ENCODE results near the gene NKAIN4.
A peak's percentile ranks its signal among the peaks of the same experiment; 100 is the strongest.

The NKAIN4 gene

DNA sequence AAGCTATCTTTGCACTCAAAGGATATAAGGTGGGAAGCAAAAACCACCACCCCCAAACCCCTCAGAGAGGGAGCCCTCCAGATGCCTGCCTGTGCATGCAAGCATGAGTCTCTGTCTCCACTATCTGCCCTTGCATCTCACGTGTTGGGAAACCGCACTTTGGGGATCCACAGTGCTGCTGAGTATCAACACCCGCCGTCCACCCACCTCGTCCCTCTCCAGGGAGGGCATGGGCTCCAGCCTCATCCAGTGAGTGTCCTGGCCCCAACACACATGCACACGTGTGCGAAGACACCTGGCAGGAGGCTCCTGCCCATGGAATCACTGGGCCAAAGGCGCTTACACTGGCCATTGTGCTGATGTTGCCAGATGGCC is 34.8 kb downstream of the NKAIN4 start:
- DNase-seq (ENCODE audit: low read depth in 3 of 3) = no peak

DNA sequence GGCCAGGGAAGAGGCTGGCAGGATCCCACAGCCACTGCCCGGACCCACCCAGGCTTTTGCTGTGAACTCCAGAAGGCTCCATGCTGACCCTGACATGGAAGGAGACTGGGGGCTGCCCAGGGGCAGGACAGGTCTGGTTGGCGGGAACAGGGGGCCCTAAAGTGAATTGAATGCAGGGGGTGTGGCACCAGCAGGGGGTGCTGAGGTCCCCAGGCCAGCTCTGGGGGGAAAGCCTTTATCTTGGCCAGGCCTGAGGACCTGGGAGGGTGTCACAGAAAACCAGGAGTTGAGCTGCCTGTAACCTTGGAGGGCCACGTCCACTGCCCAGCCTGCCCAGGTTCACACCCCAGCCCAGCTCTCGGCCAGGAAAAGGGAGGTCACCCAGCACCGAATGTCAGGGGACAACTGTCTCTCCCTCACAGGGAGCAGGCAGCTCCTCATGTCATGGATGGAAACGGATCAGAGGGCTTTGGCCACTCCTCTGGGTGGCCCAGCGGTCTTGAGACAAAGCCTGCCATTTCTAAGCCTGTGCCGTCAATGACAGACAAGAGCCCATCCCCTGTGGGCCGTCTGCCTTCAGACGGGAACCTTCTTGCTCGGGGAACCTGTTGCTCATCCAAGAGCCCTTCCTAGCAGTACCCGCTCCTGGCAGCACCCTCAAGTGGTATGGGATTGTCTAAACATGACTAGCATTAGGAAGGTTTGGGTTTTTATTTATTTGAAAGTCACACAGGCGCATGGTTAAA is 35.4 kb downstream of the NKAIN4 start:
- DNase-seq (ENCODE audit: low read depth in 3 of 3) = no peak

DNA sequence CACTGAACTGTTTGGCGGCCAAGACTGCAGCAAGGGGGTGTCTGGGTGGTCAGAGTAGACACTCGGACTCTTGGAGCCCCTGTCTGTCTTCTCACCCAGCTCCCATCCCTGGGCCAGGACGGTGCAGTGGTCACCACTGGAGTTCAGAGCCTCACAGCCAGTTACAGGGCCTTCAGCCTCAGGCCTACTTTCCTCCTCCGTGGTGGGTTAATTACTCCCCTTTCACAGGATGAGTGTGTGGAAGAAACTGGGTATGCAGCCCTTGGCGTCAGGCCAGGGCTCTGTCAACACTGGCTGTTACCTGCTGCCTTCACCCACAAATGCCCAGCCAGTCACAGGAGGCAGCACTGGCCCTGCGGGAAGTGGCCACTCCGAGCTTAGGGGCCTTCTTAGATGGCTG is 36.6 kb downstream of the NKAIN4 start:
- no peak for DNase-seq (ENCODE audit: low read depth in 3 of 3)

DNA sequence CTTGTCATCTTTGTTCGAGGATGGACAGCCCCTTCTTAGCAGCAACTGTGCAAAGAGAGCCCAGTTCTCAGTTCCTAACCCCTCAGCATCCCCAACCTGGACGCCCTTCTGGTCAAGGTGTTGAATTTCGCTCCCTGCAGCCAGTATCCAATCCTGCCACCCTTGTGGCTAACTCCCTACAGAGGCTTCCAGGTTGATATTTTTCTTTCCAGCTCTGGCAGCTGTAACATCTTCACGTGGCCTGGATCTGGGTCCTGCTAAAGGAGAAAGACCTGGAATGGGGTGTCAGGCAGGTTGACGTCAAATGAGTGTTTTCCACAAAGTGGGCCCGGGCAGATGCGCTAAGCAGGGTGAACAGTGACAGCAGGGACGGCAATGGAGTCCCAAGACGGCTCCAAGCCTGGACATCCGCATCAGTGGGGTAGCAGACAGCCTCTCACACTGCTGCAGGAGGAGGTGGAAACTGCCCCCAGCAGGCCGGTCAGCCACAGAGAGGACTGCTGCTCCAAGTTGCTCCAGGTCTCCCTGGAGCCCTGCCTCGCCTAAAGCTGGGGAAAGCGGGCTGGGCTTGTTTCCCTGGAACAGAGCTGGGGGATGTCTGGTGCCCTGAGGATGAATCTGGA is 37.3 kb downstream of the NKAIN4 start:
- no peak for DNase-seq (ENCODE audit: low read depth in 3 of 3)

DNA sequence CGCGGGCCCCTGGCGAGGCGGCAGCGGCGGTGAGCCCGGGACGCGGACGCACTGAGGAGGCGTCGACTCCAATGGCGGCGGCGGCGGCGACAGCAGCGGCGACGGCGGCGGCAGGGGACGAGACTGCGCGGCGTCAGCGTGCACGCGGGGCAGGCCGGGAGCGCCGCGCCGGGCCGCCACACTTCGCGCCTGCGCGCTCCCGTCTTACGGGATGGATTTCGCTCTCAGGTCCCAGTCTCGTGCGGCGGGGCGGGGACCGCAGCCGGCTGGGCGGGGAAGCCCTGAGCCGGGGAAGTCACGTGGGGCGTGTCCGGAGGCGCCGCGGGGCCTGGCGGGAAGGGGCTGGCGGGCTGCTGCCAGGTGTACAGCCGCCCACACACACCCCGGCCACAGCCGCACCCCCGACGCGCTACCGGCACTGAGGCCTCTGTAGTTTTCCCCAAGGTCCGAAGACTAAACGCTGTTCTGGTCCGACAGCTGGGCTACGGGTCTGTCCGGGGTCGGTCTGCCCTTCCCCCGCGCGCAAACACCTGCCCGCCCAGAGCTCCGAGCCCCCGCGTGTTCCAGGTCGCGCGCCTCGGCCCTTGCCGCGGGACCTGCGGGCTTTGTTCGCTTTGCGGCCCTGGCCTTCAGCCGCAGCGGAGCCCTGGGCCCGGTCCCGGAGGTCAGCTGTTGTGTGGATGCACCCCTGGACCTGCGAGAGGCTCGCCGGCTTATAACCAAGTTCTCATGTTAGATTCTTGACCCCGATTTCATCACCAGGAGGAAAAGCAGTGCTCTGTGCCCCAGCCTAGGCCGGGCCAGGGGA is 38.0 kb downstream of the NKAIN4 start, which contains the start of gene YTHDF1:
Gene YTHDF1, minus strand, starts transcription at position 91 of the 808 bp plus-strand sequence. CDS start 239 bp downstream, outside the sequence.
- DNase-seq (ENCODE audit: low read depth in 3 of 3) = peak; percentile 88 to 93 (median 91)

DNA sequence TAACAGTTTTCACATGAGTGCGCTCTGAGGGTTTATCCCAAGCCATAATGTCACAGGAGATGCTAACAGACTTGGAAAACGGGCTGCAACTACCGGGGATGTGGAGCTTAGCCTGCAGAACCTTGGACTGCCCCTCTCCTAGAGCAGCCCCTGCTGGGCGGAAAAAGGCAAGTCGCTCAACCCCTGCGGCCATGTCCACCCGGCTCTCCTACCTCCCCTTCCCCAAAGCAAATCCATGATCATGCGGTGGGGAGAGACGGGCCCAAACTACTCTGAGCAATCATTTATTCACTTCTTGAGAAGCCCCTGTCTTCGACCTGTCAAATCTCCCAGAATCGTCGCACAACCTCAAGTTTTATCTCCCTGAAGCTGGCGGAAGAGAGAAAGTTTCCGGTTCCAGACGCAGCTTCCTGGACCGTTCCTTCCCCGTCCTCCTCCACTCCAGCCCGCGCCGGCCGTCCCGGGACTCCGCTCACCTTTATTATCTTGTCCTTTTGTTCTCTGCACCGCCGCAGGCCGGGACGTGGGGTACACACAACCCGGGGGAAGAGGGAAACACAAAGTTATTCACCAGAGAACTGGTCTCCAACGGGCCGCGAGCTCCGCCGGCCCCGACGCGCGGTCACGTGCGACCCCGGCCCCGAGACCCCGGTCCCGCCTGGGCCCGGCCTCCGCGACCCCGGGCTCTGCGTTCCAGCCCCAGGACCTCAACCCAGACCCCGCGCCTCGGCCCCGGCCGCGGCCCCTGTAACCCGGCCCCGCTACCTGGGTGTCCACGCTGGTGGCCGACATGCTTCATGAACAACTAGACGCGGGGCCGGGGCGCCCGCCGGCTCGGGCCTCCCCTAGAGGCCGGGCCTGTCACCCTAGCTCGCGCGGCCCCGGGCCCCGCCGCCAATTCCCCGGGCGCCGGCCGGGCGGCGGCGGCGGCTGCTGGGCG is 38.9 kb downstream of the NKAIN4 start:
- DNase-seq (ENCODE audit: low read depth in 3 of 3) = no peak

DNA sequence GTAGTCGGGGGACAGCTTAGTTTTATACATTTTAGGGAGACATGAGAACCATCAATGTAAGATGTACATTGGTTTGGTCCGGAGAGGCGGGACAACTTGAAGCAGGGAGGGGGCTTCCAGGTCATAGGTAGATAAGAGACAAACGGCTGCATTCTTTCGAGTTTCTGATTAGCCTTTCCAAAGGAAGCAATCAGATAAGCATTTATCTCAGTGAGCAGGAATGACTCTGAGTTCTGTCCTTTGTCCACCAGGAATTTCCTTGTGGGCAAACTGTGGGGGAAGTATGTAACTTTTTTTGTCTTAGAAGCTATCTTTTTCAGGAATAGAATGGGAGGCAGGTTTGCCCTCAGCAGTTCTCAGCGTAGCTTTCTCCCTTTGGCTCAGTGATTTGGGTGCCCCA is 39.7 kb downstream of the NKAIN4 start:
- DNase-seq (ENCODE audit: low read depth in 3 of 3) = no peak

DNA sequence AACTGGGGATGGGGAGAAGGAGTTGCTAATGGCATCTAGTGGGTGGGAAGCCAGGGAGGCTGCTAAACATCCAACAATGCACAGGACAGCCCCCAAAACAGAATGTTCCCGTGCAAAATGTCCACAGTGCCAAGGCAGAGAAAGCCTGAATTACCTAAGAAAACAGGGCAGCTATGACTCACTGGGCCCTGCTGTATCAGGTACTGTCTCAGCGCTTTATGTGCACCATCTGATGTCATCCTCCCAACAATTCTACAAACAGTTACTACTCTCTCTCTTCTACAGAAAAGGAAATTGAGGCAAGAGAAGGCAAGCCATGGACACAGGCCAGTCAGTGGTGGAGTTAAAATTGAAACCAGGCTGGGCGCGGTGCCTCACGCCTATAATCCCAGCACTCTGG is 41.5 kb downstream of the NKAIN4 start:
- no peak for DNase-seq (ENCODE audit: low read depth in 3 of 3)

DNA sequence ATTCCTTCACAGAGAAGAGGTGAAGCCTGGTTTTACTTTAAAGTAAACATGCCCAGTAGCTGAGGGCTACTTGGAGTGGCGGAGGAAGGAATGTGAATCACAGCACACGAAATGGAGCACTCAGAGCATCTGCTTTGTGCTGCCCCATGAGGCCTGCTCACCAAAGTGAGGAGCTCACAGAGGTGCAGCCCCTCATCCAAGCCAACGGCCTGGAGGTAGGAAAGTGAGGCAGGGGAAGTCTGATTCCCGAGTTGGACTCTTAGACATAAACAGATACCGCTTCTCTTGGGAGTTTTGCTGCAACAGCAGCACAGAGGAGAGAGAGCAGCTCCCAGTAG is 41.9 kb downstream of the NKAIN4 start:
- DNase-seq (ENCODE audit: low read depth in 3 of 3) = no peak

DNA sequence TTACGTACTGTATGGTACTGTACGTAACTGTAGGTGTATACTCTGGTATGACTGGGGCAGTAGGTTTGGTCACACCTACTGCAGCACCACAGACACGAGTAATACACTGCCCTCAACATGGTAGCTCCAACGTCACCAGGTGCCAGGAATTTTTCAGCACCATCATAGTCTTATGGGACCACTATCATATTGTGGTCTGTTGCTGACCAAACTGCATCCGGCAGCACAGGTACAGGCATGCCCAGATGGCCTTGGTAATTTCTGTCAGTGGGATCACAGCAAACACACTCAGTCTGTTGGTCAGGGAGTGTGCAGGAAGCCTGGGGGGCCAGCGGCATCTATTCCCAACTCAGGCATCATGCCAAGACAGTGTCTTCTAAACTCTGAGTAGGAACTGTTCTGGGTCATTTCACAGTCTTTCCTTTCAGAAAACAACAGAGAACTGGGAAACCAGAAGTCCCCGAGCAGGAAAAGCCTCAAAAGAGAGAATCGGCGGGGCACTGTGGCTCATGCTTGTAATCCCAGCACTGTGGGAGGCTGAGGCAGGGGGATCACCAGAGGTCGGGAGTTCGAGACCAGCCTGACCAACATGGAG is 44.2 kb downstream of the NKAIN4 start:
- DNase-seq (ENCODE audit: low read depth in 3 of 3) = no peak

DNA sequence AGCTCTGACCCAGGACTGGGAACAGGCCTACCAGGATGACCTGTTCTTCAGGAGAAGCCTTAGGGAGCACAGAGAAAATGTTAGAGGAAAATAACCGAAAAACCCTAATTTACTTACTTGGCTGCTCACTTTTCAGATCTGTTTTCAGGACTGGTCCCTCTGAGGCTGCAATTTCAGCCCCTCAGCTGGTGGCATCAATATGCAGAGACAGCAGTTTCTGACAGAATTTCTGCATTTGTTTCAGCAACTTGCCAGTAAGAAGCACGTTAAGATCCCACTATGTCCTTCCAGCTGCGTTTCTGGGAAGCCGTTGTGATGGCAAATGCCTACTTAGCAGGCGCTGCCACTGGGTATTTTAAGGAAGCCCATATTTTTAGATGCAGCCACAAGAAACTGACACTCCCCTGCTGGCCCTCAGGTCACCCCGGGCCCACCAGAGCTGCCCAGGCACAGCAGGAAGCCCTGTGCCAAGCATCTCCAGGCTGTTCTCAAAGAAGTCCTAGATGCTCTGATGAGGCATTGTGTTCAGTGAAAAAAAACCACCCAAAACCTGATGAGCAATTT is 45.8 kb downstream of the NKAIN4 start:
- no peak for DNase-seq (ENCODE audit: low read depth in 3 of 3)

DNA sequence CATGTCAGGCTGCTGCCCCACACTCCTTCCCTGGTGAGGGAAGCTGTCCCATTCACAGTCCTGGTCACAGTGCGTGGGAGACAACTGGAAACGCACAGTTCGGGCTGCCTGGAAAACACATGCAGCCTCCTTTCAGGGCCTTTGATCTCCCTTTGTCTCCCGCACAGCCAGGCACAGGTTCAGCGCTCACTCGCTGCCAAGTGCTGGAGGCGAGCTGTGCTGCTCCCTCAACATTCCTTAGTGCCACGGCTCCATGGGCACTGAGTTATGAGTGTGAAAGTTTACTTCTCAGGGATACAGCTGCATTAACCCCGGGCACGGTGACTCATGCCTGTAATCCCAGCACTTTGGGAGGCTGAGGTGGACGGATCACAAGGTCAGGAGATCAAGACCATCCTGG is 47.4 kb downstream of the NKAIN4 start:
- no peak for DNase-seq (ENCODE audit: low read depth in 3 of 3)

DNA sequence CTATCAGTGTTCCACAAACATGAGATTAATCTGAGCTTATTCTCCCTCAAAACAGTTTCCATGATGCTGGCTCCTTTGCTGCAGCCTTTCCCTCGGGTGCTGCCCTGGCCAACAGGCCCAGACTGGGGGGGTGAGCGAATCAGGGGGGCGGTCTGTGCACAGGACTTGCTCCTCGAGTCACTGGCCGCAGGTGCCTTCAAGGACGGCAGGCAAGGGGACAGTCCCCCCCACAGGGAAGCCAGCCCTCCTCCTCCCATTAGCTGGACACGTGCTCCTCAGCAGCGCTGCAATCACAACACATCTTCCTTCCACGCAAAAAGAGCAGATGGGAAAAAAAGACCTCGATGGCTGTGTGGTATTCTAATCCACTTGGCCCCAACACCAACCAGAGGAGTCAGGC is 48.4 kb downstream of the NKAIN4 start:
- DNase-seq (ENCODE audit: low read depth in 3 of 3) = no peak

DNA sequence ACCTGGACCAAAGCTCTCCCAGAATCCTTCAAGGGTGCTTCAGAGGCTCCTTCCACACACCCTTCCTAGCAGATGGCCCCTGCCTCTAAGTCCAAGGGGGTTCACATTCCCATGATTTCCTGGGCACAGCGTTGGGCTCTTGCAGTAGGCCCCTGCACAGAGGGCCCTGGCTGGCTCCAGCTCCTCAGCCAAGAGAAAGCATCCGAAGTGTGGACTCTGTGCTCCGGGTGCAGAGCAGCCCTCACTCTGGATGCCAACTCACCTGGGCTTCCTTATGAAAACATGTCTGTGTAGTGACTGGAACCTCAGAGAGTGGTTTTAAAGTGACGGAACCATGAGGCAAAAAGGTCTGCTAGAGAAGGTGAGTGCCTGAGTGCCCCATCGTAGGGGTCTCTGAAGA is 49.9 kb downstream of the NKAIN4 start:
- DNase-seq (ENCODE audit: low read depth in 3 of 3) = no peak

DNA sequence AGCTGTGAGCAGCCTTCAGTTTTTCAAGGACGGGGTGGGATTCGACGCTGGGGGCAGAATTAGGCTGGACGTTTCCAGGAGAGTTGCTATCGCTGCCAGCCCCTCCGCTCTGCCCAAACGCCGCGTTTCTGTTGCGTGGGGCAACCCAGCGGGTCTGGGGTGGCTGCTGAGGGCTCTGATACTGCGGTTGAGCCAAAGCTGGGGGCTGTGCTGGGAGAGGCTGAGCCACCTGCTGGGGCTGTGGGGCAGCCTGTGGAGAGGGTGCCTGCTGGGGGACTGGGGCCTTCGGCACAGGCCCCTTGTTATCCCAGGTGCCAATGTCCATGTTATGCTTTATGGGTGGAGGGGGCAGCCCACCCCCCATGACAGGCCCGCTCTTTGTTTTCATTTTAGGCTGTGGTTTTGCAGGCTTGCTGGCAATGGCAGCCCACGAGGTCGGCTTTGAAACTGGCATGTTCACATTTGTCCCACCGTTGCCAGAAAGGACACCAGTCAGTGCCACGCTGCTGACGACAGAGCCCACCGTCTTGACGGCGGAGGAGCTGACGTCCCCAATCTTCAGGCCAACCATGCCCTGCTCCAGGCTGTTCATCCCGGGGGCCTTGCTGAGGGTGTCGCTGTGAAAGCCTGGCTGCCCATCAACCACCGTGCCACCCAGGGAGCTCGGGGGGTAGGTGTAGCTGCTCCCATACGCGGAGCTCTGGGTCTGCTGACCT is 51.3 kb downstream of the NKAIN4 start:
- no peak for DNase-seq (ENCODE audit: low read depth in 3 of 3)

DNA sequence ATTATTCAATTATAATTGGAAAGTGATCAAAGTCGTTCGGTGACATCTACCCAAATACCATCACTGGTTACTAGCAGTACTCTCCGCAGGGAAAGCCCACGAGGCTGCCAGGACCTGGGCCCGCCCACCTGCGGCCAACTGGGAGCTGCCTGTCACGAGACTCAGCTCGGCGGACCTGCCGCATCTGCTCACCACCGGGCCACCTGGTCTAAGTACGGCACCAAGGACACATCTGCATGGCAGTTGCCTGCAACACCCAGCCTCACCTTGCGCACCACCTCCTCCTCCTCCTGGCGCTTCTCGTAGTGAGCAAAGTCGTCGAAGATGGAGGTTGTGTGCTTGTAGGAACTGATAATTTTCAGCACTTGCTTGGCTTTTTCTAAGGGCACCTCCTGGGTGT is 52.2 kb downstream of the NKAIN4 start:
- DNase-seq (ENCODE audit: low read depth in 3 of 3) = no peak

DNA sequence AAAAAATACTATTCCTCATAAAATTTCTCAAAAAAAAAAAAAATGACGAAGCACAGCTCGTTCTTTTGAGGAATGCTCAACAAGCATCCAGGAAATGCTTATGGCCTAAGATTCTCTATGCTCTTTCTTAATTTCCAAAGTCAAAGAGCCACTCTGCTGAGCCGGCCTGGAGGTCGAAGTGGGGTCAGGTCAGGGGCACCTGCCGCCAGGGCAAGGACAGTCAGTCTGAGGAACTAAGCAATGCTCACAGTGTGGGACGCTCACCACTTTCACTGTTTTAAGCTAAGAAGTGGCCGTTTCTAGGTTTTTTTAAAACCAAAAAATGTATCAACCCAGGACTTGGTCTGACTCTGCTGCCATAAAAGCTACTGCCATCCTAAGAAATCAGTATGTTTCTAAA is 55.7 kb downstream of the NKAIN4 start:
- no peak for DNase-seq (ENCODE audit: low read depth in 3 of 3)

DNA sequence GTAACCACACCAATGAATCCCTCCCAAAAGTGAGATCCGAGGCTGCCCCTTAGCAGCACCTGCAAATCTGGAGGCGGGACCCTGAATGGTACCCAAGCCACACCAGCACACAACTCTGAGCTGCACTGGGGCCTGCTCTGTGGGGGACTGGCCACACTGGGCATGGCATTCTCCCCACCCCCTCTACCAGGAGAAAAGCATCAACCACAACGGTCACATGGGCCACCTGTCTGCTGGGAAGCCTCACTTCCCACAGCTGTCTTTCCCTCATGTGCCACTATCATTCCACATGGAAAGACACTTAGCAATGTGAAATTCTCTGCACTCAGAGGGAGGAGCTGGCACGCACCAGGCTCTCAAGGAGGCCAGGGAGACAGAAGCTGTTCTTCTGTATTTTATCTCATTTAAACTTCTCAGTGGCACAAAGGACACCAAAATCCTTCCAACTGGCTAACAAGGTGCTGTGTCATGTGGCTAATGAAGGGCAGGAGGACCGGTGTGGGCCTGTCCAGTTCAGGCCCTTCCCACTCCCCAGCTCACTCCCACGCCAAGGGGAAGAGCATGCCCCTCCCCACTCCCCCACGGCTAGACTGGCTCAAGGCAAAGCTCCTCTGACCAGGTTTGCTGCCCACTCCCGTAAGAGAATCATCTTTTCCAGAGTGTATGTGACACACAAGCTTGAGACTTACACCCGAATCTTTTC is 57.3 kb downstream of the NKAIN4 start:
- DNase-seq (ENCODE audit: low read depth in 3 of 3) = no peak

DNA sequence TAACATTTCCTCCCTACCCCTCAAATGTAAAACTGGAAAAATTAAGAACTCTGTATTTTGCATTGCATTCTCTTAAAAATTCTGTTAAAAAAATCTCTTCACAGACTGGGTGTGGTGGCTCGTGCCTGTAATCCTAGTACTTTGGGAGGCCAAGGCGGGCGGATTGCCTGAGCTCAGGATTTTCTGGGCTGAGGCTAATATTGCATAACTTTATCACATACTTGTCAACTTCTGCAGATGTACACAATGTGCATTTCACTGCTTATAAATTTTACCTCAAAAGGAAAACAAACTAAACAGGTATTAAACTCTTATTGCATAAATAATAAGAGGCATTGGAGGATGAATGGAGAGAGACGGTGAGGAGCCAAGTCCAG is 59.5 kb downstream of the NKAIN4 start:
- no peak for DNase-seq (ENCODE audit: low read depth in 3 of 3)

Measured in stimulated activated CD4-positive, alpha-beta T cell treated with anti-CD3 and anti-CD28 coated beads, TNF-alpha, amount 100 ng/mL, for 48 hours (primary cell).